ENCODE measurements around the gene NEDD8. TPM values are rescaled to one million over a fixed set of nuclear protein-coding genes. Genes with fewer than 3 reads are reported as not detected.

Gene NEDD8
- total and polyA plus RNA-seq, 2 donors (not counting 1 experiment from before 2014, with no cell fraction given), result 145 to 441 TPM

GRCh38 chr14:24231263-24232120 lies 675 bp downstream of the NEDD8 start:
- Histone ChIP-seq H3K9ac (ENCODE audit: insufficient read depth, low read length) (peak overlapping the region; percentile 76), H3K9me3 (ENCODE audit: control insufficient read depth, insufficient read depth, low read depth, low read length) (no peaks in the 10 kb centered on the region), H3K4me1 (ENCODE audit: control insufficient read depth, extremely low read depth, insufficient read depth, low read length) (peaks cover 15% of the 10 kb centered on the region), H3K4me2 (ENCODE audit: extremely low read depth, insufficient read depth, low read length) (peak overlapping the region; percentile 57), H3K27me3 (ENCODE audit: control insufficient read depth, insufficient read depth, low read length) (no peaks in the 10 kb centered on the region), H2AFZ (ENCODE audit: low read length) (peak overlapping the region; percentile 89), H4K20me1 (ENCODE audit: control insufficient read depth, extremely low read depth, insufficient read depth, low read length) (no peaks in the 10 kb centered on the region), H3K79me2 (ENCODE audit: control insufficient read depth, insufficient read depth, low read length) (peaks cover 70% of the 10 kb centered on the region), H3K4me3 (replicated peaks in 1 of 4; ENCODE audit: control extremely low read depth in 1 of 4, insufficient read depth in 1 of 4, low read depth in 3 of 4, low read length in 4 of 4) (peak overlapping the region; percentile 66 to 82 (median 73)), H3K36me3 (ENCODE audit: control insufficient read depth, insufficient read depth, low read length) (peaks cover 6% of the 10 kb centered on the region), H3K27ac (ENCODE audit: insufficient read depth, low read length) (peak overlapping the region; percentile 89)
- no peak for DNase-seq (ENCODE audit: low read depth in 2 of 2)
- TF ChIP-seq CTCF (conservative IDR thresholded peaks at IDR 0.05 in 1 of 2, IDR thresholded peaks at IDR 0.05 in 1 of 2; ENCODE audit: low read depth in 1 of 2, low read length in 2 of 2) (no peak), EZH2 (IDR thresholded peaks at IDR 0.05; ENCODE audit: low read length, missing control alignments) (no peak)

DNA sequence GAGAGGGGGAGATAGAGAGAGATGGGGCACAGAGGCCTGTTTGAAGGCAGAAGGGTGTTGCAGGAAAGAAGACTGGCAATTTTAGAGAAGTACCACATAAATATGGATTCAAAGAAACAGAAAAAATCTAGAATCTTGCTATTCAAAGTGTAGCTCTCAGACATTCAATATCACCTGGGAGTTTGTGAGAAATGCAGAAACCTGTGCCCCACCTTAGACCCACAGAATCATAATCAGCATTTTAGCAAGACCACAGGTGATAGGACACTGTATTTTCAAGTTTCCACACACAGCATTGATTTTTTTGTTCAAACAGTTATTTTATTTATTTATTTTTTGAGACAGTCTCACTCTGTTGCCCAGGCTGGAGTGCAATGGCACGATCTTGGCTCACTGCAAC lies 3.3 kb downstream of the NEDD8 start:
- peaks cover 69% of the 10 kb centered on the region for H3K79me2 ChIP-seq (ENCODE audit: control insufficient read depth, insufficient read depth, low read length)
- TF ChIP-seq EZH2 (IDR thresholded peaks at IDR 0.05; ENCODE audit: low read length, missing control alignments) (no peak), CTCF (conservative IDR thresholded peaks at IDR 0.05 in 1 of 2, IDR thresholded peaks at IDR 0.05 in 1 of 2; ENCODE audit: low read depth in 1 of 2, low read length in 2 of 2) (no peak)
- no peak for DNase-seq (ENCODE audit: low read depth in 2 of 2)
- no peak overlapping the region for H3K4me3 ChIP-seq (replicated peaks in 1 of 4; ENCODE audit: control extremely low read depth in 1 of 4, insufficient read depth in 1 of 4, low read depth in 3 of 4, low read length in 4 of 4)
- H3K36me3 ChIP-seq (ENCODE audit: control insufficient read depth, insufficient read depth, low read length), result peaks cover 3% of the 10 kb centered on the region
- no peaks in the 10 kb centered on the region for H3K9me3 ChIP-seq (ENCODE audit: control insufficient read depth, insufficient read depth, low read depth, low read length)
- no peak overlapping the region for H3K27ac ChIP-seq (ENCODE audit: insufficient read depth, low read length)
- no peak overlapping the region for H3K4me2 ChIP-seq (ENCODE audit: extremely low read depth, insufficient read depth, low read length)
- H4K20me1 ChIP-seq (ENCODE audit: control insufficient read depth, extremely low read depth, insufficient read depth, low read length), result no peaks in the 10 kb centered on the region
- no peak overlapping the region for H3K9ac ChIP-seq (ENCODE audit: insufficient read depth, low read length)
- H2AFZ ChIP-seq (ENCODE audit: low read length), result no peak overlapping the region
- peaks cover 14% of the 10 kb centered on the region for H3K4me1 ChIP-seq (ENCODE audit: control insufficient read depth, extremely low read depth, insufficient read depth, low read length)
- H3K27me3 ChIP-seq (ENCODE audit: control insufficient read depth, insufficient read depth, low read length), result no peaks in the 10 kb centered on the region

DNA sequence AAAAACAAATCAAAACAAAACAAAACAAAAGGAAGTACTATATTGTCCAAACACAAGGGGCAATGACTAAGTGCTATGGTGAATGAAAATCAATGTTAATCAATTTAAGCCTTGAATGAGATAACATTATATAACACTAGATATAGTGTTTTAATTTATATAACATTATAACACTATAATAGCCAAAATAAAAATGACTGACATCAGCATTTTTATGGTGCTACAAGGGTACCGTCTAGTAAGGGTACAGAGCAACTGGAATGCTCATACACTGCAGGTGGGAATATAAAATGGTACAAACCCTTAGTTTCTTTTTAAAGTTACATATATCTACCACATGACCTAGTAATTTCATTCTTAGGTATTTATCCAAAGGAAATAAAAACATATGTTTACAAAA lies 5.7 kb downstream of the NEDD8 start:
- H2AFZ ChIP-seq (ENCODE audit: low read length), result no peak overlapping the region
- H4K20me1 ChIP-seq (ENCODE audit: control insufficient read depth, extremely low read depth, insufficient read depth, low read length), result no peaks in the 10 kb centered on the region
- H3K27ac ChIP-seq (ENCODE audit: insufficient read depth, low read length), result no peak overlapping the region
- H3K79me2 ChIP-seq (ENCODE audit: control insufficient read depth, insufficient read depth, low read length), result peaks cover 64% of the 10 kb centered on the region
- TF ChIP-seq CTCF (conservative IDR thresholded peaks at IDR 0.05 in 1 of 2, IDR thresholded peaks at IDR 0.05 in 1 of 2; ENCODE audit: low read depth in 1 of 2, low read length in 2 of 2), result no peak
- TF ChIP-seq EZH2 (IDR thresholded peaks at IDR 0.05; ENCODE audit: low read length, missing control alignments), result no peak
- no peak overlapping the region for H3K9ac ChIP-seq (ENCODE audit: insufficient read depth, low read length)
- no peak overlapping the region for H3K4me3 ChIP-seq (replicated peaks in 1 of 4; ENCODE audit: control extremely low read depth in 1 of 4, insufficient read depth in 1 of 4, low read depth in 3 of 4, low read length in 4 of 4)
- H3K27me3 ChIP-seq (ENCODE audit: control insufficient read depth, insufficient read depth, low read length), result no peaks in the 10 kb centered on the region
- H3K9me3 ChIP-seq (ENCODE audit: control insufficient read depth, insufficient read depth, low read depth, low read length), result no peaks in the 10 kb centered on the region
- peaks cover 8% of the 10 kb centered on the region for H3K4me1 ChIP-seq (ENCODE audit: control insufficient read depth, extremely low read depth, insufficient read depth, low read length)
- H3K36me3 ChIP-seq (ENCODE audit: control insufficient read depth, insufficient read depth, low read length), result peaks cover 3% of the 10 kb centered on the region
- DNase-seq (ENCODE audit: low read depth in 2 of 2), result no peak
- no peak overlapping the region for H3K4me2 ChIP-seq (ENCODE audit: extremely low read depth, insufficient read depth, low read length)

Measured in fibroblast of lung (primary cell).